GM12892 (cell line): Measurements from ENCODE around the gene VPS13D.

ENCODE experiments used
- POLR2A ChIP-seq: IDR thresholded peaks from 2 replicates; pipeline ENCODE4 v1.6.1; 2011; ENCODE audit warnings: low read depth, low read length, control low read depth
- POLR2AphosphoS5 ChIP-seq: IDR thresholded peaks from 2 replicates; pipeline ENCODE4 v1.6.1; 2011; ENCODE audit warnings: low read depth, low read length, control low read depth
- TAF1 ChIP-seq: IDR thresholded peaks from 2 replicates; pipeline ENCODE4 v1.6.1; 2011; ENCODE audit warnings: low read depth, mild to moderate bottlenecking, control low read depth, low read length, borderline replicate concordance

- TF ChIP-seq POLR2A: no peak
- TF ChIP-seq POLR2AphosphoS5: no peak
- no peak for TF ChIP-seq TAF1
These were observed 185.2 kb downstream of the VPS13D start for GRCh38 chr1:12415038-12415466.
